IMR-90 (cell line): ENCODE results near the gene HS3ST2. TPM values are rescaled to one million over a fixed set of nuclear protein-coding genes. Genes with fewer than 3 reads are reported as not detected.

Experiments used
- ATAC-seq: fragments of 200-7000 bp; cut with Tn5 transposase; 2 replicates; pipeline ENCODE4 v1.9.1; 2020; ENCODE audit warnings: low read depth, mild to moderate bottlenecking, moderate library complexity
- BruUV-seq: library from RNA; stranded (reverse); fragments of 400-500 nt; replicated peaks from 2 replicates; lab custom pipeline; 2021; lab: Mats Ljungman, UMichigan
- CTCF ChIA-PET: fragments of 300-600 bp; formaldehyde crosslinking; extraction: SDS; loops from one replicate; lab custom pipeline; 2021; ENCODE audit warnings: antibody characterized with exemption; lab: Yijun Ruan, JAX
- POLR2A ChIA-PET: fragments of 300-600 bp; sonication (Branson Sonifier 250); formaldehyde crosslinking; loops from one replicate; lab custom pipeline; 2022; ENCODE audit warnings: antibody characterized with exemption; ENCODE audit not compliant: unreplicated experiment; lab: Charles Lee
- DNase-seq: peaks from one replicate; pipeline ENCODE4 v3.0.0; 2013
- H2AFZ ChIP-seq: replicated peaks from 2 replicates; pipeline ENCODE3; 2013; ENCODE audit warnings: low read length, mild to moderate bottlenecking; ENCODE audit not compliant: poor library complexity
- H2AK5ac ChIP-seq: 2 replicates; pipeline ENCODE4 v1.6.1; 2013; ENCODE audit warnings: low read depth, low read length, inconsistent platforms
- H2AK9ac ChIP-seq: replicated peaks from 2 replicates; pipeline ENCODE3; 2013; ENCODE audit warnings: mild to moderate bottlenecking, low read depth, low read length, moderate library complexity; ENCODE audit not compliant: poor library complexity
- H2BK120ac ChIP-seq: 2 replicates; pipeline ENCODE4 v1.6.1; 2013; ENCODE audit warnings: low read depth, low read length, inconsistent platforms
- H2BK15ac ChIP-seq: 3 replicates; pipeline ENCODE4 v1.6.1; 2013; ENCODE audit warnings: low read depth, low read length, inconsistent platforms
- H2BK20ac ChIP-seq: 2 replicates; pipeline ENCODE4 v1.6.1; 2013; ENCODE audit warnings: low read depth, mild to moderate bottlenecking, inconsistent platforms, low read length, moderate library complexity
- H2BK5ac ChIP-seq: 2 replicates; pipeline ENCODE4 v1.6.1; 2013; ENCODE audit warnings: mild to moderate bottlenecking, low read depth, low read length, inconsistent platforms; ENCODE audit not compliant: poor library complexity, severe bottlenecking
- H3K14ac ChIP-seq: replicated peaks from 2 replicates; pipeline ENCODE4 v1.6.1; 2013; ENCODE audit warnings: low read depth, low read length, inconsistent platforms
- H3K18ac ChIP-seq: 2 replicates; pipeline ENCODE4 v1.6.1; 2013; ENCODE audit warnings: low read depth, low read length, control low read depth
- H3K23ac ChIP-seq: 2 replicates; pipeline ENCODE4 v1.6.1; 2013; ENCODE audit warnings: low read depth, low read length, inconsistent platforms
- H3K27ac ChIP-seq: 2 replicates; pipeline ENCODE4 v1.5.1; 2013; ENCODE audit warnings: mild to moderate bottlenecking, control low read depth, low read length; ENCODE audit not compliant: insufficient read depth
- H3K27me3 ChIP-seq: 2 replicates; pipeline ENCODE4 v1.6.1; 2013; ENCODE audit warnings: low read length; ENCODE audit not compliant: control insufficient read depth, insufficient read depth
- H3K36me3 ChIP-seq: 2 replicates; pipeline ENCODE4 v1.6.1; 2013; ENCODE audit warnings: low read length, mixed read lengths; ENCODE audit not compliant: control insufficient read depth, insufficient read depth
- H3K4ac ChIP-seq: 2 replicates; pipeline ENCODE4 v1.6.1; 2013; ENCODE audit warnings: low read depth, low read length, inconsistent platforms
- H3K4me1 ChIP-seq: 2 replicates; pipeline ENCODE4 v1.6.1; 2013; ENCODE audit warnings: low read length, mixed read lengths; ENCODE audit not compliant: control insufficient read depth, insufficient read depth
- H3K4me2 ChIP-seq: 2 replicates; pipeline ENCODE4 v1.6.1; 2013; ENCODE audit warnings: low read depth, mild to moderate bottlenecking, control low read depth, low read length, moderate library complexity
- H3K4me3 ChIP-seq: 2 replicates; pipeline ENCODE4 v1.5.1; 2013; ENCODE audit warnings: low read depth, mild to moderate bottlenecking, control low read depth, low read length, moderate library complexity; ENCODE audit not compliant: insufficient read depth
- H3K56ac ChIP-seq: 2 replicates; pipeline ENCODE4 v1.6.1; 2013; ENCODE audit warnings: low read length, inconsistent platforms; ENCODE audit not compliant: insufficient read depth; ENCODE audit errors: extremely low read depth
- H3K79me1 ChIP-seq, 2 experiments: 2 replicates each; pipeline ENCODE4 v1.6.1; 2013; ENCODE audit warnings: low read length in 2 of 2, inconsistent platforms in 1 of 2, low read depth in 1 of 2
- H3K9ac ChIP-seq: 2 replicates; pipeline ENCODE4 v1.6.1; 2013; ENCODE audit warnings: low read depth, low read length, control low read depth
- H3K9me1 ChIP-seq: 2 replicates; pipeline ENCODE4 v1.6.1; 2013; ENCODE audit warnings: low read length, inconsistent platforms; ENCODE audit not compliant: insufficient read depth
- H3K9me3 ChIP-seq: 2 replicates; pipeline ENCODE4 v1.6.1; 2013; ENCODE audit warnings: low read length; ENCODE audit not compliant: control insufficient read depth, insufficient read depth
- H4K20me1 ChIP-seq: 2 replicates; pipeline ENCODE4 v1.6.1; 2013; ENCODE audit warnings: low read length, inconsistent platforms; ENCODE audit not compliant: insufficient read depth
- H4K5ac ChIP-seq: 2 replicates; pipeline ENCODE4 v1.6.1; 2013; ENCODE audit warnings: mild to moderate bottlenecking, low read depth, low read length, control low read depth
- H4K8ac ChIP-seq, 2 experiments: 2 replicates each; pipeline ENCODE4 v1.6.1; 2013; ENCODE audit warnings: low read depth in 2 of 2, low read length in 2 of 2, control low read depth in 1 of 2, inconsistent platforms in 1 of 2
- H4K91ac ChIP-seq: 2 replicates; pipeline ENCODE4 v1.6.1; 2013; ENCODE audit warnings: low read depth, low read length, inconsistent platforms; ENCODE audit not compliant: insufficient read depth
- FOS ChIP-seq: fragments of 150-350 bp; IDR thresholded peaks from 2 replicates; pipeline ENCODE4 v1.6.1; 2016; ENCODE audit warnings: low read depth, low read length
- RAD21 ChIP-seq: IDR thresholded peaks from 2 replicates; pipeline ENCODE4 v1.6.1; 2012; ENCODE audit warnings: low read length, improper control_type of control experiment
- WGBS, 2 experiments: methylation state at CpG; one replicate each; pipeline versions ENCODE4 v1.1.5 to v1.1.7; 2013; ENCODE audit warnings: missing lambda C conversion rate in 2 of 2; ENCODE audit not compliant: insufficient read length in 1 of 2; ENCODE audit errors: extremely low coverage in 2 of 2; 5-methylcytosine and 5-hydroxymethylcytosine counted together
- dilution Hi-C: fragments of 300-500 bp; cut with HindIII; formaldehyde crosslinking; loops from one replicate; pipeline ENCODE4 v1.14.3; 2018; ENCODE audit warnings: low sequenced_read_pairs; ENCODE audit not compliant: unreplicated experiment
- in situ Hi-C: fragments of 300-500 bp; cut with MboI; formaldehyde crosslinking; loops from 3 replicates; pipeline ENCODE4 v1.14.3; 2019; ENCODE audit warnings: low sequenced_read_pairs, inconsistent platforms, mixed read lengths
- intact Hi-C: fragments of 100-400 bp; cut with micrococcal nuclease; formaldehyde crosslinking; loops from 2 replicates; pipeline ENCODE4 v1.10.0; 2022
- polyA plus RNA-seq, 3 experiments: library from polyadenylated mRNA; depleted of rRNA; stranded (reverse); fragments of >200 nt; gene quantifications; 2 replicates each; pipeline ENCODE4 v1.2.3, GENCODE V29; 2012; ENCODE audit warnings: low replicate concordance in 1 of 3
- total RNA-seq: library from RNA; depleted of rRNA; stranded (reverse); fragments of >200 nt; gene quantifications from 2 replicates; pipeline ENCODE4 v1.2.3, GENCODE V29; 2012
- TF ChIP-seq, protein P1 (sequence below): conservative IDR thresholded peaks from 2 replicates; pipeline ENCODE4 v1.5.1; 2012; ENCODE audit warnings: mild to moderate bottlenecking, low read depth, low read length, improper control_type of control experiment

Gene HS3ST2
- total and polyA plus RNA-seq, 2 of the 4 experiments (the other 2 are of a cell fraction): not detected

- TF ChIP-seq, protein P1, sequence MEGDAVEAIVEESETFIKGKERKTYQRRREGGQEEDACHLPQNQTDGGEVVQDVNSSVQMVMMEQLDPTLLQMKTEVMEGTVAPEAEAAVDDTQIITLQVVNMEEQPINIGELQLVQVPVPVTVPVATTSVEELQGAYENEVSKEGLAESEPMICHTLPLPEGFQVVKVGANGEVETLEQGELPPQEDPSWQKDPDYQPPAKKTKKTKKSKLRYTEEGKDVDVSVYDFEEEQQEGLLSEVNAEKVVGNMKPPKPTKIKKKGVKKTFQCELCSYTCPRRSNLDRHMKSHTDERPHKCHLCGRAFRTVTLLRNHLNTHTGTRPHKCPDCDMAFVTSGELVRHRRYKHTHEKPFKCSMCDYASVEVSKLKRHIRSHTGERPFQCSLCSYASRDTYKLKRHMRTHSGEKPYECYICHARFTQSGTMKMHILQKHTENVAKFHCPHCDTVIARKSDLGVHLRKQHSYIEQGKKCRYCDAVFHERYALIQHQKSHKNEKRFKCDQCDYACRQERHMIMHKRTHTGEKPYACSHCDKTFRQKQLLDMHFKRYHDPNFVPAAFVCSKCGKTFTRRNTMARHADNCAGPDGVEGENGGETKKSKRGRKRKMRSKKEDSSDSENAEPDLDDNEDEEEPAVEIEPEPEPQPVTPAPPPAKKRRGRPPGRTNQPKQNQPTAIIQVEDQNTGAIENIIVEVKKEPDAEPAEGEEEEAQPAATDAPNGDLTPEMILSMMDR: peak; percentile 50
- no peak for TF ChIP-seq FOS
- TF ChIP-seq RAD21: peak; percentile 32
- no peak overlapping the region for H4K91ac ChIP-seq
- H4K5ac ChIP-seq: no peak overlapping the region
- BruUV-seq: no TSS peak
- peak; percentile 75 for ATAC-seq
- no peaks in the 10 kb centered on the region for H3K4me1 ChIP-seq
- no peak overlapping the region for H3K56ac ChIP-seq
- peak overlapping the region; percentile 3 for H2AFZ ChIP-seq
- no peak overlapping the region for H4K8ac ChIP-seq
- ChIA-PET CTCF (no interaction called here), POLR2A (no interaction called here)
- no peak overlapping the region for H2AK9ac ChIP-seq
- H3K36me3 ChIP-seq: no peaks in the 10 kb centered on the region
- no peaks in the 10 kb centered on the region; the same call in 1 of the 2 replicates for H4K20me1 ChIP-seq
- H2BK5ac ChIP-seq: no peak overlapping the region
- H2AK5ac ChIP-seq: no peak overlapping the region
- H3K4me2 ChIP-seq: no peak overlapping the region; the same call in 1 of the 2 replicates
- no peaks in the 10 kb centered on the region for H3K9me3 ChIP-seq
- dilution Hi-C loops (no loop called here), in situ Hi-C loops (no loop called here), intact Hi-C loops (no loop called here)
- no peak overlapping the region for H2BK15ac ChIP-seq
- no peak overlapping the region for H3K4ac ChIP-seq
- no peak overlapping the region for H3K14ac ChIP-seq
- no peak overlapping the region for H3K23ac ChIP-seq
- no peak overlapping the region for H3K4me3 ChIP-seq
- H3K27ac ChIP-seq: no peak overlapping the region
- H3K9me1 ChIP-seq: no peaks in the 10 kb centered on the region
- peak; percentile 7 for DNase-seq
- no peaks in the 10 kb centered on the region for H3K79me1 ChIP-seq
- no peak overlapping the region for H3K9ac ChIP-seq
- WGBS, 2 experiments: 4% methylated on average over 8 of the region's 59 CpGs; no CpG with 5 or more reads in 1 of the 2 experiments
- H2BK120ac ChIP-seq: no peak overlapping the region
- H3K18ac ChIP-seq: no peak overlapping the region
- peaks cover 9% of the 10 kb centered on the region; the same call in 1 of the 2 replicates for H3K27me3 ChIP-seq
- no peak overlapping the region for H2BK20ac ChIP-seq
Measured at GRCh38 chr16:22813223-22813947, 577 bp upstream of the HS3ST2 start.
